ENCODE measurements around the gene SELENON. TPM values are rescaled to one million over a fixed set of nuclear protein-coding genes. Genes with fewer than 3 reads are reported as not detected.

SELENON gene
- total and polyA plus RNA-seq, 9 of the 15 experiments (the other 6 are each of a cell fraction or from before 2014, with no cell fraction given), result 0.43 to 26.7 (median 7.0) TPM

DNA sequence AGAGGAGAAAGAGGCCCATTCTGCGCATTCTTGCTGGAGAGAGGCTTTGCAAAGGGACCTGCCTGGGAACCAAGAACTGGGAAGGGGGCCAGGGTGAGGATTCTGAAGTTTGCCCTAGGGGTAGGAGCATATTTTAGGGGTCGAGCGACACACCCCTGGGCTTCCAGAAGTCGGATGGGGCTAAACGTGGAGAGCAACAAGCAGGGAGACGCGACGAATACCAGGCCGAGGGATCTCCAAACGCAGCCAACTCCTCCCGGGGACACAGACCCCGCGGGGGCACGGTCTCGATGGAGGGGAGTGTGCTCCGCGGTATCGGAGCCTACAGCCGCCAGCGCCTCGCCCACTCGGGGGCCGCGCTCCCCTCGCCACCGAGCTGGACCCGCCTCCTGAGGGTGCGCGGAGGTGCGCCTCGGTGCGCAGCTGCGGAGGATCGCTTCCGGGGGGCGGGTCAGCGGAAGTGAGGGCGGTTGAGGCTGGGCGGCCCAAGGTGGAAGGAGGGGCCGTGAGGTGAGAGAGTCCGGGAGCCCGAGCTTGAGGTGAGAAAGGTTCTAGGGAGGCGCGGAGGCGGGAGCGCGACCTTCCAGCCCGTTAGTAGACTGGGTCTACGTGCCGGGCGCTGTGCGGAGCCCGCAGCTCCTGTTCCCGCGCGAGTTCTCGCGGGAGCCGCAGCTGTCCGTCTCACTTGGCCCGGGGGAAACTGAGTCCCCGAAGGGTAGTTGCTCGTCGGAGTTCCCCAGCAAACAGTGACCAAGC, 19.7 kb downstream of the SELENON start, which contains the start of gene MTFR1L (continued):
- TF ChIP-seq TRIM28 (IDR thresholded peaks at IDR 0.05) (no peak), FOXJ2 (tag; IDR thresholded peaks at IDR 0.05) (no peak), ILF3 (IDR thresholded peaks at IDR 0.05; ENCODE audit: borderline replicate concordance) (no peak), U2AF2 (optimal IDR thresholded peaks at IDR 0.05; ENCODE audit: low read depth, low read length) (no peak), TCF3 (CRISPR knock-in tag; IDR thresholded peaks at IDR 0.05) (no peak), ZNF589 (CRISPR knock-in tag; IDR thresholded peaks at IDR 0.05; ENCODE audit: low read depth) (0 out of 2 replicates have a peak, but pooled peaks have one; percentile 58), ZNF347 (CRISPR knock-in tag; IDR thresholded peaks at IDR 0.05; ENCODE audit: low read depth) (no peak)
- TF ChIP-seq, protein P1, sequence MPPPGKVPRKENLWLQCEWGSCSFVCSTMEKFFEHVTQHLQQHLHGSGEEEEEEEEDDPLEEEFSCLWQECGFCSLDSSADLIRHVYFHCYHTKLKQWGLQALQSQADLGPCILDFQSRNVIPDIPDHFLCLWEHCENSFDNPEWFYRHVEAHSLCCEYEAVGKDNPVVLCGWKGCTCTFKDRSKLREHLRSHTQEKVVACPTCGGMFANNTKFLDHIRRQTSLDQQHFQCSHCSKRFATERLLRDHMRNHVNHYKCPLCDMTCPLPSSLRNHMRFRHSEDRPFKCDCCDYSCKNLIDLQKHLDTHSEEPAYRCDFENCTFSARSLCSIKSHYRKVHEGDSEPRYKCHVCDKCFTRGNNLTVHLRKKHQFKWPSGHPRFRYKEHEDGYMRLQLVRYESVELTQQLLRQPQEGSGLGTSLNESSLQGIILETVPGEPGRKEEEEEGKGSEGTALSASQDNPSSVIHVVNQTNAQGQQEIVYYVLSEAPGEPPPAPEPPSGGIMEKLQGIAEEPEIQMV (tag; conservative IDR thresholded peaks at IDR 0.05; ENCODE audit: low read depth), result no peak
- TF ChIP-seq, protein P2, sequence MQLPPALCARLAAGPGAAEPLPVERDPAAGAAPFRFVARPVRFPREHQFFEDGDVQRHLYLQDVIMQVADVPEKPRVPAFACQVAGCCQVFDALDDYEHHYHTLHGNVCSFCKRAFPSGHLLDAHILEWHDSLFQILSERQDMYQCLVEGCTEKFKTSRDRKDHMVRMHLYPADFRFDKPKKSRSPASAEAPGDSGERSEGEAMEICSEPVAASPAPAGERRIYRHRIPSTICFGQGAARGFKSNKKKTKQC (CRISPR knock-in tag; IDR thresholded peaks at IDR 0.05), result peak; percentile 49

Measured in K562 (cell line).